Right ventricle myocardium inferior (tissue), 1 donor: ENCODE measurements around the gene PXYLP1. TPM values are rescaled to one million over a fixed set of nuclear protein-coding genes. Genes with fewer than 3 reads are reported as not detected.
A peak's percentile ranks its signal among the peaks of the same experiment; 100 is the strongest.

Experiments
- ATAC-seq: fragments of 200-7000 bp; cut with Tn5 transposase; one replicate; pipeline ENCODE4 v1.9.1; 2020; ENCODE audit warnings: mild to moderate bottlenecking, moderate library complexity
- DNase-seq: peaks from one replicate; pipeline ENCODE4 v3.0.0; 2021; ENCODE audit errors: missing footprints
- intact Hi-C: fragments of 100-400 bp; cut with DNase I; formaldehyde crosslinking; loops from one replicate; pipeline ENCODE4 v1.11.0; 2022
- total RNA-seq: library from RNA; stranded (reverse); fragmentation: NEBNext Ultra II Directional; extraction: Animal tissue kit (Norgen Biotek cat#: 25700); gene quantifications from one replicate; pipeline ENCODE4 v1.2.1, GENCODE V29; 2021
- donor health status: DM: no; HTN: yes; CAD: no; lungs with severe emphysema.

Gene PXYLP1
- total RNA-seq, 1 donor from 2014 or later = 13.7 TPM

- no peak for ATAC-seq
- intact Hi-C loops = no loop called here
- DNase-seq = no peak
Measured at GRCh38 chr3:141242377-141243092, 10.9 kb downstream of the PXYLP1 start.

GRCh38 chr3:141243271-141243707 lies 11.7 kb downstream of the PXYLP1 start:
- ATAC-seq (no peak), DNase-seq (no peak)
- intact Hi-C loops = no loop called here

GRCh38 chr3:141246224-141246957 lies 14.8 kb downstream of the PXYLP1 start:
- ATAC-seq (no peak), DNase-seq (no peak)
- intact Hi-C loops = no loop called here

GRCh38 chr3:141246958-141247301 lies 15.3 kb downstream of the PXYLP1 start:
- ATAC-seq (no peak), DNase-seq (no peak)
- intact Hi-C loops = no loop called here

GRCh38 chr3:141248064-141248463 lies 16.4 kb downstream of the PXYLP1 start:
- no peak for ATAC-seq
- no peak for DNase-seq
- intact Hi-C loops = no loop called here

GRCh38 chr3:141249041-141249440 lies 17.4 kb downstream of the PXYLP1 start:
- intact Hi-C loops = no loop called here
- no peak for DNase-seq
- ATAC-seq = no peak

GRCh38 chr3:141250342-141250741 lies 18.7 kb downstream of the PXYLP1 start:
- DNase-seq = no peak
- intact Hi-C loops = no loop called here
- ATAC-seq = no peak

- ATAC-seq = no peak
Measured at GRCh38 chr3:141250828-141251227, 19.2 kb downstream of the PXYLP1 start.

GRCh38 chr3:141253326-141253725 lies 21.7 kb downstream of the PXYLP1 start:
- intact Hi-C loops = no loop called here
- DNase-seq (no peak), ATAC-seq (no peak)

More at GRCh38 chr3:141250828-141251227, 19.2 kb downstream of the PXYLP1 start:
- DNase-seq = no peak
- intact Hi-C loops = no loop called here

- intact Hi-C loops = no loop called here
- no peak for DNase-seq
- no peak for ATAC-seq
Measured at GRCh38 chr3:141253811-141254210, 22.2 kb downstream of the PXYLP1 start.

GRCh38 chr3:141255137-141255845 lies 23.7 kb downstream of the PXYLP1 start:
- ATAC-seq = no peak
- intact Hi-C loops = no loop called here
- no peak for DNase-seq

- intact Hi-C loops = no loop called here
- no peak for DNase-seq
- ATAC-seq = peak; percentile 65
Measured at GRCh38 chr3:141255846-141256261, 24.2 kb downstream of the PXYLP1 start.

GRCh38 chr3:141256820-141257219 lies 25.2 kb downstream of the PXYLP1 start:
- intact Hi-C loops = no loop called here
- DNase-seq = no peak
- ATAC-seq = no peak

GRCh38 chr3:141257961-141258360 lies 26.3 kb downstream of the PXYLP1 start:
- intact Hi-C loops = no loop called here
- DNase-seq (no peak), ATAC-seq (no peak)

- DNase-seq (no peak), ATAC-seq (no peak)
- intact Hi-C loops = no loop called here
Measured at GRCh38 chr3:141258973-141259372, 27.3 kb downstream of the PXYLP1 start.

- DNase-seq = no peak
- intact Hi-C loops = no loop called here
- no peak for ATAC-seq
Measured at GRCh38 chr3:141259821-141260629, 28.4 kb downstream of the PXYLP1 start.

GRCh38 chr3:141260630-141260927 lies 29.0 kb downstream of the PXYLP1 start:
- intact Hi-C loops = no loop called here
- ATAC-seq = no peak
- no peak for DNase-seq

- no peak for DNase-seq
- intact Hi-C loops = no loop called here
- no peak for ATAC-seq
Measured at GRCh38 chr3:141261472-141262307, 30.1 kb downstream of the PXYLP1 start.
